HG02970 (cell line): Measurements from ENCODE around the gene FNBP1.
"Not testable (repeated sequence)": the region's sequence is repeated elsewhere in the genome, so short reads cannot be mapped to it uniquely, and the experiment has no call there.

ENCODE experiments used
- ATAC-seq: cut with Tn5 transposase; IDR thresholded peaks from one replicate; pipeline ENCODE4 v1.9.1; 2021; ENCODE audit warnings: mild to moderate bottlenecking, moderate library complexity, moderate number of reproducible peaks; ENCODE audit not compliant: unreplicated experiment, low FRiP score

The FNBP1 gene

DNA sequence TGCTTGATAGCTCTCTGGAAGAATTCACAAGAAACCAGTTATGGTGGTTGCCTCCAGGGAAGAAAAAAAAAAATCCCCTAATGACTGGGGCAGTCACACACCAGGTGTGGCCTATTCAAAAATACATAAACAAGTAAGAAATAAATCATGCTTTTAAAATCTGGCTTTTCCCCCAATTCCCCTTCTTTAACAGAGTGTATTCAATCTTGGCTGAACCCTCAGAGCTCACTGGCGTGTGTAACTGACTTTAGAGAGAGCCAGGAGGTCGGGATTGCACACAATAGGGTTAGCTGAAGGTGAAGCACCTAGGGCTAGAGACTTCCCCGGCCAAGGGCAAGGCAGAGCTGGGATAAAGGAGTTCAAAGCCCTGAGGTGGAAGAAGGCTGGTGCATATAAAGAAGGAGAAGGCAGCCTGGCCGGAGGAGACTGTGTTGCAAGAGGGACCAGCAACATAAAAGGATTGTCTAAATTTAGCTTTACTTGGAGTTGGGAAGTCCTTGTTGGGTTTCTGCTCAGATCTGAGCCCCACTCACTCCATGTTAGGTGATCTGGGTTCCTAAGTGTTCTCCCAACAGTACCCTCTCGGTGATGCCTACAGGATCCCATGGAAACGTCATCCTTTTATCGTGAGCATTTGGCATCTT, 19.7 kb downstream of the FNBP1 start:
- ATAC-seq = peak; percentile 39

DNA sequence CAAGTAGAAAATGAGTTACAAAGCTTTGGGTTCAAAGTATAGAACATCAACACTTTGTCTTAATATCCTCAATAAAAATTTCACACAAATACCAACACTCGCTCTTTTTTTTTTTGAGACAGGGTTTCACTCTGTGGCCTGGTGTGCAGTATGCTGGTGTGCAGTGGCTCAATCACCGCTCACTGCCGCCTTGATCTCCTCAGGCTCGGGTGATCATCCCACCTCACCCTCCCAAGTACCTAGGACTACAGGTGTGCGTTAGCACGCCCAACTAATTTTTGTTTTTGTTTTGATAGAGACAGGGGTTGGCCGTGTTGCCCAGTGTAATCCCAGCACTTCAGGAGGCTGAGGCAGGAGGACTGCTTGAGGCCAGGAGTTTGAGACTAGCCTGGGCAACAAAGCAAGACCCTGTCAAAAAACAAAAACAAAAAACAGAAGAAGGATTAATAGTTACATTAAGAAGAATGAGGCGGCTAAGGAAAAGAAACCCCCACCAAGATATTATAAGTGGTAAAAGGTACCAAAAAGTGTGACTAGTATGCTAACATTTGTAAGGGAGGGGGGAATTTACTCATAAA, 20.3 kb downstream of the FNBP1 start:
- ATAC-seq = no peak

DNA sequence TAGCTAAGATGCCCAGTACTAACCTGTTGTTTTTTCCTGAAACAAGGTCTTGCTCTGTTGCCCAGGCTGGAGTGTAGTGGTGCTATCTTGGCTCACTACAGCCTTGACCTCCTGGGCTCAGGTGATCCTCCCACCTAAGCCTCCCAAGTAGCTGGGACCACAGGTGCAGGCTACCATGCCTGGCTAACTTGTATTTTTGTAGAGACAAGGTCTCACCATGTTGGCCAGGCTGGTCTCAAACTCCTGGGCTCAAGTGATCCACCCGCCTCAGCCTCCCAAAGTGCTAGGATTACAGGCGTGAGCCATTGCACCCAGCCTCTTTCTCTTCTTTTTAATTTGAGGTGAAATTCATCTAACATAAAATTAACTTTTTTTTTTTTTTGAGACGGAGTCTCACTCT, 21.1 kb downstream of the FNBP1 start:
- ATAC-seq = not testable (repeated sequence)

DNA sequence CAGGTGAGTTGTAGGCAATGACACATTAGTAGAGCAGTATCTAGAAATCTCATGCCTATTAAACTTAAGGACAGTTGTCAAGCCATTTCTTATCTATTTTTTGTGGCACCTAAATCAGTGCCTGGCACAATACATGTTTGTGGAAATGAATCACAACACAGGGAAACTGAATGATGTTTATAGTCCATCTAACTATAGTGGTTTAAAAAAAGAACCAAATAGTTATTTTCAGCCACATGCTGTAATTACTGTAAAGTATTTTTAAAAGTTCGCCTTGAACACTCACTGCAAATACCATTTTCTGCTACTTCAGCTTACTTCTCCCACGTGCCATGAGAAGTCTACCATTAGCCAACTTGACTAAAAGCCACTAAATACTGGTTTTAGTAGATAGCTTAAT, 21.9 kb downstream of the FNBP1 start:
- no peak for ATAC-seq

DNA sequence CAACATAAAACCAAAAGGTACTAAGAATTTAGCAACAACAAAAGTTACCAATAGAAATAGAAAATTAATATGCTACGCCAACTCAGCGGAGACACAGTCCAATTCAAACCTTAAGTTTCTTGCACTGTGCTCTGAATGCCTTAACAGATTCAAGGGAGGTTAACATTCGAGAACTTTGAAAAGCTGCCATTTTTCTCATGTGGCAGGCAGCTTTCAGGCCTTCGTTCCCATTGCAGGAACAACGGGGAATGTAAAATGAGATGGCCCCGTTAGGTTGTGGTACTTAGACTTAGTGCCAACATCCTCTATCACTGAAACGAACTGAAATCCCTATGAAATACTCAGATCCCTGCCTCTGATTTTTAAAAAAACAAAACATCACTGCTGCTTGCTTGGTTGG, 22.4 kb downstream of the FNBP1 start:
- ATAC-seq = no peak

DNA sequence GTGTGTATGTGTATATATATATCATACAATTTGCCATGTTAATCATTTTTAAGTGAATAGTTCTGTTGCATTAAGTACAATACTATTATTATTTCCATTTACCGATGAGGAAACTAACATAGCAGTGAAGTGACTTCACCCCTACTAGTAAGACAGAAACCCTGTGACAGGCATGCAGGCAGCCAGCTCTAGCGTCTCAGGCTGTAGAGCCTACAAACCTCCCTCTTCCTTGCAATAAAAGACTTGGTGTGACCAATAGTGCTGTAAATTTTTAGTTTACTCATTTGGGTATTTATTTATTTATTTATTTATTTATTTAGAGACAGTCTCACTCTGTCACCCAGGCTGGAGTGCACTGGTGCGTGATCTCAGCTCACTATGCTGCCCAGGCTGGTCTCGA, 24.7 kb downstream of the FNBP1 start:
- no peak for ATAC-seq

DNA sequence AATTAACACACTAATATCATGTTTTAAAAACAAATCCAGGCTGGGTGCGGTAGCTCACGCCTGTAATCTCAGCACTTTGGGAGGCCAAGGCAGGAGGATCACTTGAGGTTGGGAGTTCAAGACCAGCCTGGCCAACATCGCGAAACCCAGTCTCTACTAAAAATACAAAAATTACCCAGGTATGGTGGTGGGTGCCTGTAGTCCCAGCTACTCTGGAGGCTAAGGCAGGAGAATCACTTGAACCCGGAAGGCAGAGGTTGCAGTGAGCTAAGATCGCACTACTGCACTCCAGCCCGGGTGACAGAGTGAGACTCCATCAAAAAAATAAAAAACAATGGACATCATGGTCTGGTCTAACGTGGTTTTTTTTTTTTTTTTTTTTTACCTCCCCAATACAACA, 25.5 kb downstream of the FNBP1 start:
- ATAC-seq = not testable (repeated sequence)

DNA sequence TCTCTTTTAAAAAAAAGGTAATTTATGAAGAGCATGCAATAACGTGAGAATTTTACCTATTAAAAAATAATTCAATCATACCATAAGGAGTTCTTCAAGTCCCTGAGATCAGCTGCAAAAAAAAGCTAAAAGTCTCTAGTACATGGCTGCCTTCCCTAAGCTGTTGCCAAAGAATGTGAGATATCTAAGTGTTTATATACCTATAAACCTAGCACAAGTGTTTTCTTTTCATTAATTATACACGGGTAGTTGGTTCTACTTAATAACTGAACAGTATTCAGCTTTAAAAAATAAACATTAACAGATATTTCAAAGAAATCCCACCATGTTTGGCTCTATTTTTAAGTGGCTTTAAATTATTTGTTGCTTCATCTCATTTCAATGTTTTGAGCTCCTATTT, 25.9 kb downstream of the FNBP1 start:
- no peak for ATAC-seq

DNA sequence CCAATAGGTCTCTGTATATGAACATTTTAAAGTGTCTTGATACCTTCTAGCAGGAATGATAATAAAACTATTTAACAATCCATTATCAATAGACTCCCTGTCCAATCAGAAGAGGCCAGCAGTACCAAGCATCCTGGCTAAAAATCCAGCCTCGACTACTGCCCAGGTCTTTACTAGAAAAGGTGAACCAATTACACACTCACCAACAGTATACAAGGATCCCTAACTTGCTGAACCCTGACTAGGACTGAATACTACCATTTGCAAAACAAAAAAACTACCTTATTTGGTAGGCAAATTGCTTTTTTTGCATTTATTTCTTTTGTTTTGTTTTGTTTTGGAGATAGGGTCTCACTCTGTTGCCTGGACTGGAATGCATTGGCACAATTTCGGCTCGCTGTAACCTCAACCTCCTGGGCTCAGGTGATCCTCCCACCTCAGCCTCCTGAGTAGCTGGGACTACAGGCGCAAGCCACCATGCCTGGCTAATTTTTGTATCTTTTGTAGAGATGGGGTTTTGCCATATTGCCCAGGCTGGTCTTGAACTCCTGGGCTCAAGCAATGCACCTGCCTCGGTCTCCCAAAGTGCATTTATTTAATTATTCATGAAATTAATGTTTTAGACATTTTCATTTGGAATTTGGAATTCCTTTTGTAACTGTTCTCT, 27.5 kb downstream of the FNBP1 start:
- no peak for ATAC-seq

DNA sequence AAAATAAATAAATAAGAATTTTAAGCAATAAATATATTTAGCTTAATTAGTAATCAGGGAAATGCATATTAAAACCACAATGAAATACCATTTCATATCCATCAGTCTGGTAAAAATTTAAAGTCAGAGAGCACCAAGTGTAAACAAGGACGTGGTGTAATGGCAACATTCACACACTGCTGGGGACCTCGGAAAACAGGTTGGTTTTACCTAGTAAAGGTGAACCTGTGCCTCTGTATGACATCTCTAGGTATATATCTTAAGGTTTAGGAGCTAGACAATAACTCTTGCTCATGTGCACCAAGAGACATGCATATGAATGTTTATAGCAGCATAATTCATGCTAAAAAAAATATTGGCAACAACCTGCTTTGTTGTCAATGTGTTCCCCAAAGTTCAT, 29.7 kb downstream of the FNBP1 start:
- no peak for ATAC-seq

DNA sequence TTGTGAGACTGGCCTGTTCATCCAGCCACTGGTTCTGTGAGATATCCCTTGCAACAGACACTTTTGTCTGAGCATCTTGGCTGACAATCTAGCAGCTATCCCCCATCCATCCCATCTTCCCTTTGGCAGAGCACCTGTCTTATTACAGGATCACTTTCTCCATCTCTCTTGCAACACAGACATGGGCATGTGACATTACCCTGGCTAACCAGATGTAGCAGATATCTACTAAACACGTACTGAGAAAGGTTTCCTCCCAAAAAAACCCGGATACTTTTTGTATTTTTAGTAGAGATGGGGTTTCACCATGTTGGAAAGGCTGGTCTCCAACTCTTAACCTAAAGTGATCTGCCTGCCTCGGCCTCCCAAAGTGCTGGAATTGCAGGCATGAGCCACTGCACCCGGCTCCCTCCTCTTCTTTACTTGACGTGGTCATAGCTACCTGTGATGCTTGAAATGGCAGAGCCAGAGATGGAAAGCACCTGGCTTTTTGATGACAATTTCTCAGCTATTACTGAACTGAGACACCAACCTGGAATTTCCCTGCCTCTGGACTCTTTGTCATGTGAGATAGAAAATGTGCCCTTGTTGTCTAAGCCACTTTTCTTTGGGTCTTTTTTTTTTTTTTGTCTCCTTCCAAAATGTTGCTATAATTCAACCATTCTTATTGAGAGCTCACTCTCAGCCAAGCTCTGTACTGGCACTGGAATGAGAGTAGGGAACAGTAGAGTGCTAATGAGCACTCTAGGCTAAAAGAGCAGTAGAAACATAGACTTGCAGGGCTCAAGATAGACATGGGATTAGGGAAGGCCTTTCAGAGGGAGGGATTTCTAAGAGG, 32.6 kb downstream of the FNBP1 start:
- peak; percentile 43 for ATAC-seq

DNA sequence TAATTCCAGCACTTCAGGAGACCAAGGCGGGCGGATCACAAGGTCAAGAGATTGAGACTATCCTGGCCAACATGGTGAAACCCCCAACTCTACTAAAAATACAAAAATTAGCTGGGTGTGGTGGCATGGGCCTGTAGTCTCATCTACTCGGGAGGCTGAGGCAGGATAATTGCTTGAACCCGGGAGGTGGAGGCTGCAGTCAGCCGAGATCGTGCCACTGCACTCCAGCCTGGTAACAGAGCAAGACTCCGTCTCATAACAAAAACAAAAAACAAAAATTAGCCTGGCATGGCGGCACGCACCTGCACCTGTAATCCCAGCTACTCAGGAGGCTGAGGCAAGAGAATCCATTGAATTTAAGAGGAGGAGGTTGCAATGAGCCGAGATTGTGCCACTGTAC, 33.4 kb downstream of the FNBP1 start:
- ATAC-seq = not testable (repeated sequence)

DNA sequence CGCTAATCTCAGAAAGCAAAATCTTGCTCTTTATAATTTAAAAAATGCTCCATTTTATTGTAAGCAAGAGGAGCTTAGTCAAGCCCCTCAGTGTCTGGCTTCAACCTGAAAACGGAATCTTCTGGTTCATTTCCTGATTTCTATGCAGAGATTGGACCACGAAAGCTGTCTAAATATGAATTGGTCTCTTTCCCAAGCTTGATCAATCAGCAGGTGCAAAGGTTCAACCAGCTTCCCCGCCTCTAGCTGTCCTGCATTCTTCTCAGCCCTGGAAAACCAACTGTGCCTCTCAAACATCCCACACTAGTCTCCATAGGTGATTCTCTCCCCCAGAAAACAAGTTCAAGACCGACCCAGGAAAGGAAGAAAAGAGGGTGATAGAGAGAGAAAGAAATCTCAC, 34.5 kb downstream of the FNBP1 start:
- no peak for ATAC-seq

DNA sequence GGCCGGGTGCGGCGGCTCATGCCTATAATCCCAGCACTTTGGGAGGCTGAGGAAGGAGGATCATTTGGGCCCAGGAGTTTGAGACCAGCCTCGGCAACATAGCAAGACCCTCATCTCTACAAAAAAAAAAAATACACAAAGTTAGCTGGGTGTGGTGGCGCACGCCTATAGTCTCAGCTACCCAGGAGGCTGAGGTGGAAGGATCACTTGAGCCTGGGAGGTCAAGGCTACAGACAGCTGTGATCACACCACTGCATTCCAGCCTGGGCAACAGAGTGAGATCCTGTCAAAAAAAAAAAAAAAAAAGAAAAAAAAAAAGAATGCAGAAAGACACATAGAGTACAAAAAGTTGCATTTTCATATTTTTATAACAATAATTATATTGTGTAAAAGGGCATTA, 36.0 kb downstream of the FNBP1 start:
- ATAC-seq = not testable (repeated sequence)

DNA sequence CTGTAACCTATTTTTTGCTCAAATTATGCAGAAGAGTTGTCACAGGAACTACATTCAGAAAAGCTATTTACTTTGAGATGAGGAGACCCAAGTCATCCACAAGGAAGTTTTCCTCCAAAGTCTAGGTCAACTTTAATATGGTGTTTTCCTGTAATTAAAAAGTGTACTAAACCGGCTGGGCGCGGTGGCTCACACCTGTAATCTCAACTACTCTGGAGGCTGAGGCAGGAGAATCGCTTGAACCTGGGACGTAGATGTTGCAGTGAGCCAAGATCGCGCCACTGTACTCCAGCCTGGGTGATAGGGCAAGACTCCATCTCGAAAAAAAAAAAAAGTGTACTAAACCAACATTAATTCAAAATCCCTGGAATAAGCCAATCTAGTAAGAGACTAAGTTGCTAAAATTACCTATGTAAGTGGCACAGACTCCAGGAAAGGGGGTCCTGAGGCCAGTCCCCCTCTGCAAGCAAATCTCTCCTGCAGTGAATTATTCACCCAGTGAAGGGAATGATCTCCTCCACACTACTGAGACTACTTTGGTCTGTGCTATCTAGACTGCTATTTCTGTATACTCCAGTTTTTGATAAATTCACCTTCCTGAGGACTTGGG, 38.9 kb downstream of the FNBP1 start:
- ATAC-seq = no peak

DNA sequence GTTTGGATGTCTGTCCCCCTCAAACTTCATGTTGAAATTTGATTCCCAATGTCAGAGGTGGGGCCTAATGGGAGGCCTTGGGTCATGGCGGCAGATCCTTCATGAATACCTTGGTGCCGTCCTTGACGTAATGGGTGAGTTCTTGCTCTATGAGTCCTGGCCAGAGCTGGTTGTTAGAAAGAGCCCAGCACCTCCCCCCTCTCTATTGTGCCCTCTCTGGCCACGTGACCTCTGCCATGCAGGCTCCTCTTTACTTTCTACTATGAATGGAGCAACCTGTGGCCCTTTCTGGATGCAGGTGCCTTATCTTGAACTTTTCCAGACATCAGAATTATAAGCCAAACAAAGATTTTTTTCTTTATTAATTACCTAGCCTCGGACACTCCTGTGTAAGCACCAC, 40.7 kb downstream of the FNBP1 start:
- ATAC-seq = no peak

DNA sequence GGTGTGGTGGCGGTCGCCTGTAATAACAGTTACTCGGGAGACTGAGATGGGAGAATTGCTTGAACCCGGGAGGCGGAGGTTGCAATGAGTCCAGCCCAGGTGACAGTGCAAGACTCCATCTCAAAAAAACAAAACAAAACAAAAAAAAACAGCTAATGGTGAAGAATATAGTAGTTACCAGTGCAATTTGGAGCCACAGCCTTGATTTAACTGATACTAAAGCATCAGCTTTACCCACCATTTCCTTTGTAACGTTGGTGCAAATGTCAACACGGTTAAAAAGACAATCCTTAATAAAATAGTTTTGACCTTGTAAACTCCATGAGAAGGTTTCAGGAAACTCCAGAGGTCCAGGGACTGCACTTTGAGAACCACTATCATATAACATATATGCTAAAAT, 41.8 kb downstream of the FNBP1 start:
- no peak for ATAC-seq

DNA sequence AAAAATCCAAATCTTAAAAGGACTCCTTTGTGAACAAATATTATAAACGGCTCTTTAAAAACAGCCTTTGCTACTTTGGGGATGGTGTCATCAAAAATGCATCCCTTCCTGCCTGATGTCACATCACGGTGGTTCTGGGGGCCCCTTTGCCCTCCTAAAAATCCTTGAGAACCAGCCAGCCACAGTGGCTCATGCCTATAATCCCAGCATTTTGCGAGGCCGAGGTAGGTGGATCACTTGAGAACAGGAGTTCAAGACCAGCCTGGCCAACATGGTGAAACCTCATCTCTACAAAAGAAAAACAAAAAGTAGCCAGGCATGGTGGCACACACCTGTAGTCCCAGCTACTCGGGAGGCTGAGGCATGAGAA, 43.9 kb downstream of the FNBP1 start:
- no peak for ATAC-seq

DNA sequence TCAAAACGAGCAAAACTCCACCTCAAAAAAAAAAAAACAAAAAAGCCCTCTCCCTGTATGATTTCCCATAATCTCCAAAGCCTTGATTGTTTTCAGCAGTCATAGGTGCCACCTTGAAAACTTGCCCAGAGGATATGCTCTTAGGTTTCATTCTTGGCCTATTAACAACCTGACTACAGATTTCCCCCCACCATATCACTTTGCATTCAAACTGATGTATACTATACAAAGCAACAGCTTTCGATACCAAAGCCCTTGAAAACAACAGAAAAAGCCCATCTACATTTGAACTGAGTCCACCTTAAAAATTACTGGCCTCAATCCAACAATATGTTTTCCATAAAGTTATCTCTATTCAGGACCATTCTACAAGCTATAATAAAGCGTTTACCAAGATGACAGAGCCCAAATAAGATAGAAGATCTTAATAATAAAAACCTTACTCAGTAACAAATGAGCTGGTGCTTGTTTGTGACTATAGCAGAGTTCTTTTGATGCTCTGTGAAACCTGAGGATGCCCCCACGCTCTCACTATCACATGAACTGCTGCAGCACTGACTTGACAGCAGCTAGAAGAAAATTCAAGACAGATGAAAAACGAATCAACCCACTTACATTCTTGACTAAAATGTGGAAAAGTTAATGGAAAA, 44.4 kb downstream of the FNBP1 start:
- no peak for ATAC-seq

DNA sequence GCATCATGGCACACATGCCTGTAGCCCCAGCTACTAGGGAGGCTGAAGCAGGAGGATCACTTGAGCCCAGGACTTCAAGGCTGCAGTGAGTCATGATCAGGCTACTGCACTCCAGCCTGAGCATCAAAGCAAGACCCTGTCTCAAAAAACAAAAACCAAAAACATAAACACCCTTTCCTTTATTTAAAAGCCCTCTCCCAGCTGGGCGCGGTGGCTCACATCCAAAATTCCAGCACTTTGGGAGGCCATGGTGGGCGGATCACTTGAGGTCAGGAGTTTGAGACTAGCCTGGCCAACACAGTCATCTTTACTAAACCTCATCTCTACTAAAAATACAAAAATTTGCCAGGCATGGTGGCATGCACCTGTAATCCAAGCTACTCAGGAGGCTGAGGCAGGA, 45.3 kb downstream of the FNBP1 start:
- not testable (repeated sequence) for ATAC-seq
